Measurements from ENCODE around the gene PLEKHA5.

PLEKHA5 gene

DNA sequence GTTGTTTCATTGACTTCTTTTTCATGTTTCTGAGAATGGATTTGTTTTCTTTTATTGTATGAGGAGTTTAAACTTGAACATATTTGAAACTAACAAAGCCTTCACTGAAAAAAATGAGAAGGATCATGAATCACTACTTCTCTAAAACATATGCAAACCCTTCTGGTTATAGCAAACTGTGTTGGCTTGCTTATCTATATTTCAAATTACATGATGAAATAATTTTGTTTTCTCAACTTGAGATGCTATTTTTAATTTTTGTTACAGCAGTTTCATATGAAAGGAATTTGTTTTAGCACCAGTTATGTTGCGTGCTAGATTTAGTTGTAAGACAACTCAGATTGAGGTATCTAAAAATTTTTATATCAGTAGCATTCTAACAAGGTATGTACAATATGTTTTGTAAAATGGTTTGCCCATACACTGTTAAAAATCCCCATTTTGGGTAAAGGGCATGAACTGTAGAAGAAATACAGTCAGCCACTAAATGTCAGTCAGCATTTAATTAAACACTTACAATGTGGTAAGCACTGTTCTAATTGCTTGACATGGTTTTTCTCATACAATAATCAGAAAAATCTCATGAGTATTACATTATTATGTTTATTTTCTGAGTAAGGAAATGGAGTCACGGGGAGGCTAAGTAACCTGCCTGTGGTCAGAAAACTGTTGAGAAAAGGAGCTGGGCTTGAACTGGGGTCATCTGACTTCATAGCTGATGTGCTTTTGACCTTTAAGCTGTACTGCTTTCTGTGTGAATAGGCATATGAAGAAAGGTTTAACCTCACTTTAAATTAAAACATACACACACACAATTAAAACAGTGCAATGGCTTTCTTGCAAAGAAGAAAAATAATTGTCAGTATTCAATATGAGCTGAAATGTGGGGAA is 105.7 kb downstream of the PLEKHA5 start:
- H3K4me1 ChIP-seq (ENCODE audit: control insufficient read depth in 1 of 2, insufficient read depth in 1 of 2, low read depth in 1 of 2, low read length in 1 of 2) = peaks cover 4 to 16% of the 10 kb centered on the region in 2 experiments
- no peak overlapping the region for H3K4me3 ChIP-seq (ENCODE audit: low read depth in 1 of 2, low read length in 1 of 2)
- H3K27ac ChIP-seq = no peak overlapping the region
- H3K9me3 ChIP-seq = no peaks in the 10 kb centered on the region
- no peak for TF ChIP-seq CTCF (IDR thresholded peaks at IDR 0.05)
- H3K27me3 ChIP-seq = no peaks in the 10 kb centered on the region
- H3K36me3 ChIP-seq = no peaks in the 10 kb centered on the region

DNA sequence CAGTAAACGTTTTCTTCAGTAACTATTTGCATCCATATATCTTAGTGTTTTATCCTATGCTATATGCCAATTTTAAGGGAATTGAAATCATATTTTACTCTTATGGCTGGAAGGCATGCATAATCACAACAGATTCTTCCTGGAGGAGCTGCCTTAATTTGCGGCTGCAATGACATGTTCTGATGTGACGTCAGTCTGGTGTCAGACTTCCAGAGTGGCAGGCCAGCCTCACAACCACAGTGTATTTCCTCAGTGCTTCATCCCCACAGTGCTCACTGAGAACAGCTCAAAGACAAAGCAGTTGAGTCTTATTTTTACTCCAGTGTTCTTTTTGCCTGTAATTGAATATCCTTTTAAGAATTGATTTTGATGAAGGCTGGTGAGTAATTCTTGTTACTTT is 107.1 kb downstream of the PLEKHA5 start:
- Histone ChIP-seq H3K4me1 (ENCODE audit: control insufficient read depth in 1 of 2, insufficient read depth in 1 of 2, low read depth in 1 of 2, low read length in 1 of 2) (peaks cover 4 to 16% of the 10 kb centered on the region in 2 experiments), H3K27ac (no peak overlapping the region), H3K9me3 (no peaks in the 10 kb centered on the region), H3K4me3 (ENCODE audit: low read depth in 1 of 2, low read length in 1 of 2) (no peak overlapping the region), H3K36me3 (no peaks in the 10 kb centered on the region), H3K27me3 (no peaks in the 10 kb centered on the region)
- no peak for TF ChIP-seq CTCF (IDR thresholded peaks at IDR 0.05)

DNA sequence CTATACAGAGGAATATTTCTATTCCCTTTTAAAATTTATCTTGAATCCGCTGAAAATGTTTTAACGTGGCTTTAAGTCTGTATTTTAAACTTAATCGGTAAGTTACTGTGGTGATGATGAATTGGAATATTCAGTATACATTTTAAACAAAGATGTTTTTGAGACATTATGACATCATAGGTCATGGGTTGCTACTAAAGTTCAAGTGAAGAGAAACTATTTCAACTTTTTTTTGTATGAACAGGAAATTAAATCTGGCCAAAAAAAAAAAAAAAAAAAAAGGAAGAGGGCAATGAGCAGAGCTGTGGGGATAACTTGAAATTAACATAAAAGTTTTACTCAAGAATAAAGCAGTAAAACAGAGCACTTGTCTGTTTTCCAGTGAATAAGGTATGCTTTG is 109.0 kb downstream of the PLEKHA5 start:
- Histone ChIP-seq H3K4me1 (ENCODE audit: control insufficient read depth in 1 of 2, insufficient read depth in 1 of 2, low read depth in 1 of 2, low read length in 1 of 2) (peaks cover 4 to 16% of the 10 kb centered on the region in 2 experiments), H3K36me3 (no peaks in the 10 kb centered on the region), H3K27me3 (no peaks in the 10 kb centered on the region), H3K4me3 (ENCODE audit: low read depth in 1 of 2, low read length in 1 of 2) (no peak overlapping the region), H3K9me3 (no peaks in the 10 kb centered on the region), H3K27ac (no peak overlapping the region)
- TF ChIP-seq CTCF (IDR thresholded peaks at IDR 0.05) = no peak

DNA sequence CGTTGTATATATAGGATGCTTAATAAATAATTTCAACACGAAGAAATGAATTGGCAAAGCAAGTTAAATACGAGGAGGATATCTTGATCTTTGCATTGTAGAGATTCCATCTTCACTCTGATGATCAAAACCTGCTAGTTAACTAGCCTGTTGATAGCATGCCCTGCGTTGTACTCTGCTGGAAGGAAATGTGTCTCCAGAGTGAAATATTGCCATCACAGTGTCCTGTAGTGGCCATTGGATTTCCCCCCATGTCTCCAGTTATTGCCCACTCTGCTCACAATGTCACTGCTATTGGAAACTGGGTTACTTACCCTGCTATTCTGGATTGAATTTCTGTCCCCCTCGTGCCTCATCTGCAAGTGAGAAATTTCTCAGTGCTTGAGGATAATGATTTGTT is 109.6 kb downstream of the PLEKHA5 start:
- no peak for TF ChIP-seq CTCF (IDR thresholded peaks at IDR 0.05)
- H3K27ac ChIP-seq = no peak overlapping the region
- no peak overlapping the region for H3K4me3 ChIP-seq (ENCODE audit: low read depth in 1 of 2, low read length in 1 of 2)
- H3K9me3 ChIP-seq = no peaks in the 10 kb centered on the region
- peaks cover 4 to 15% of the 10 kb centered on the region in 2 experiments for H3K4me1 ChIP-seq (ENCODE audit: control insufficient read depth in 1 of 2, insufficient read depth in 1 of 2, low read depth in 1 of 2, low read length in 1 of 2)
- H3K27me3 ChIP-seq = no peaks in the 10 kb centered on the region
- H3K36me3 ChIP-seq = no peaks in the 10 kb centered on the region

DNA sequence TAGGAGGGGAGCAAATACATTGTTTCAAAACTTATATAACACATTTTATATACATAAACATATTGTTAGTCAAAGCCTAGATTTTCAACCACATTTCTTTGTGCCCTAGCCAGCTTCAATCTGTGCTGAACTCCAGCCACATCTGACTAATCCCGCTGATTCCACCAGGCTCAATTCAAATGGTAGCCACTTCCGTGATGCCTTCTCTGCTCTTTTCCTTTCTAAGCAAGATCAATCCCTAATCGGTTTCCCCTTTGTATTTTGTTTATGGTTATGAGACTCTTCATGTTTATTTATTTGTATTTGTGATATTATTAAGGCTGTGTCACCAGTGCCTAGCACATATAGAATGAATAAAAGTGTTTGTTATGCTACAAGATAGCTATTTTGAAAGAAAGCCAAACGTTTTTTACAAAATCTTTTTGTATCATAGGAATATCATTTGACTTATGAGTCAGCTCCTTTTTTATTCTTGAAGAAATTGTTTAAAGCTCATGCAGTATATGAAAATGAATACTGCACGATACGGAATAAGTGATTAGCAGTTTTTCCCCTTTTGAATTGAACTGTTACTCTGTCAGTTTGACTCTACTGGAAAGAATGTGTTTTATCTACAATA is 110.2 kb downstream of the PLEKHA5 start:
- H3K4me3 ChIP-seq (ENCODE audit: low read depth in 1 of 2, low read length in 1 of 2) = no peak overlapping the region

More for the DNA sequence above, 110.2 kb downstream of the PLEKHA5 start:
- H3K27ac ChIP-seq = no peak overlapping the region
- H3K9me3 ChIP-seq = no peaks in the 10 kb centered on the region
- peaks cover 4 to 9% of the 10 kb centered on the region in 2 experiments for H3K4me1 ChIP-seq (ENCODE audit: control insufficient read depth in 1 of 2, insufficient read depth in 1 of 2, low read depth in 1 of 2, low read length in 1 of 2)
- no peaks in the 10 kb centered on the region for H3K27me3 ChIP-seq
- no peak for TF ChIP-seq CTCF (IDR thresholded peaks at IDR 0.05)
- H3K36me3 ChIP-seq = no peaks in the 10 kb centered on the region
